Gastroesophageal sphincter (tissue), 4 donors: ENCODE results near the gene ZNF580. TPM values are rescaled to one million over a fixed set of nuclear protein-coding genes. Genes with fewer than 3 reads are reported as not detected.

Experiments
- ATAC-seq: fragments of 150-250 bp; one replicate; pipeline ENCODE4 v1.9.1; 2016; ENCODE audit warnings: mild to moderate bottlenecking, moderate library complexity
- H3K27ac ChIP-seq, 4 donors: fragments of 200-600 bp; sonication (generic) in 3 of 4; 1 replicate in 3 of 4; 2 replicates in 1 of 4; pipeline ENCODE4 v1.5.1; 2016 to 2019
- H3K27me3 ChIP-seq: fragments of 200-600 bp; sonication (generic); one replicate; pipeline ENCODE4 v1.5.1; 2019
- H3K36me3 ChIP-seq, 2 donors: fragments of 200-600 bp; sonication (generic); one replicate each; pipeline ENCODE4 v1.5.1; 2019; ENCODE audit warnings: control low read depth in 1 of 2
- H3K4me1 ChIP-seq, 3 donors: fragments of 200-600 bp; sonication (generic); 1 replicate in 2 of 3; 2 replicates in 1 of 3; pipeline ENCODE4 v1.5.1; 2016 to 2019; ENCODE audit warnings: control low read depth in 2 of 3
- H3K4me3 ChIP-seq, 2 donors: fragments of 200-600 bp; sonication (generic); one replicate each; pipeline ENCODE4 v1.5.1; 2019; ENCODE audit warnings: mild to moderate bottlenecking in 1 of 2, moderate library complexity in 1 of 2
- H3K9me3 ChIP-seq, 3 donors: fragments of 200-600 bp; sonication (generic); one replicate each; pipeline ENCODE4 v1.5.1; 2017 to 2019; ENCODE audit warnings: control low read depth in 2 of 3
- EP300 ChIP-seq: sonication (generic); formaldehyde crosslinking; IDR thresholded peaks from one replicate; pipeline ENCODE4 v1.6.1; 2017; ENCODE audit warnings: antibody characterized with exemption, mild to moderate bottlenecking
- POLR2A ChIP-seq, 2 donors: fragments of 450-650 bp; IDR thresholded peaks; one replicate each; pipeline ENCODE4 v1.6.1; 2017; ENCODE audit warnings: antibody characterized with exemption in 2 of 2, mild to moderate bottlenecking in 2 of 2, moderate library complexity in 1 of 2
- POLR2AphosphoS5 ChIP-seq: sonication (generic); formaldehyde crosslinking; IDR thresholded peaks from one replicate; pipeline ENCODE4 v1.6.1; 2017; ENCODE audit warnings: antibody characterized with exemption
- WGBS, 2 donors: methylation state at CpG; one replicate each; pipeline ENCODE4 v1.1.5; 2018; ENCODE audit warnings: low coverage in 1 of 2; 5-methylcytosine and 5-hydroxymethylcytosine counted together
- total RNA-seq, 4 donors: library from RNA; depleted of rRNA; stranded (reverse); fragments of >200 nt; gene quantifications; one replicate each; pipeline ENCODE4 v1.1.0, GENCODE V29; 2016
- TF ChIP-seq, protein P1 (sequence below), 4 experiments: fragments of 200-600 bp in 2 of 4; fragments of 450-650 bp in 2 of 4; sonication (generic) in 1 of 4; IDR thresholded peaks; one replicate each; pipeline ENCODE4 v1.5.1; 2017 to 2019; ENCODE audit warnings: antibody characterized with exemption in 4 of 4, mild to moderate bottlenecking in 2 of 4, moderate library complexity in 2 of 4

Gene ZNF580
- total RNA-seq, 4 donors from 2014 or later, result 28.9 to 44.1 (median 35.2) TPM

DNA sequence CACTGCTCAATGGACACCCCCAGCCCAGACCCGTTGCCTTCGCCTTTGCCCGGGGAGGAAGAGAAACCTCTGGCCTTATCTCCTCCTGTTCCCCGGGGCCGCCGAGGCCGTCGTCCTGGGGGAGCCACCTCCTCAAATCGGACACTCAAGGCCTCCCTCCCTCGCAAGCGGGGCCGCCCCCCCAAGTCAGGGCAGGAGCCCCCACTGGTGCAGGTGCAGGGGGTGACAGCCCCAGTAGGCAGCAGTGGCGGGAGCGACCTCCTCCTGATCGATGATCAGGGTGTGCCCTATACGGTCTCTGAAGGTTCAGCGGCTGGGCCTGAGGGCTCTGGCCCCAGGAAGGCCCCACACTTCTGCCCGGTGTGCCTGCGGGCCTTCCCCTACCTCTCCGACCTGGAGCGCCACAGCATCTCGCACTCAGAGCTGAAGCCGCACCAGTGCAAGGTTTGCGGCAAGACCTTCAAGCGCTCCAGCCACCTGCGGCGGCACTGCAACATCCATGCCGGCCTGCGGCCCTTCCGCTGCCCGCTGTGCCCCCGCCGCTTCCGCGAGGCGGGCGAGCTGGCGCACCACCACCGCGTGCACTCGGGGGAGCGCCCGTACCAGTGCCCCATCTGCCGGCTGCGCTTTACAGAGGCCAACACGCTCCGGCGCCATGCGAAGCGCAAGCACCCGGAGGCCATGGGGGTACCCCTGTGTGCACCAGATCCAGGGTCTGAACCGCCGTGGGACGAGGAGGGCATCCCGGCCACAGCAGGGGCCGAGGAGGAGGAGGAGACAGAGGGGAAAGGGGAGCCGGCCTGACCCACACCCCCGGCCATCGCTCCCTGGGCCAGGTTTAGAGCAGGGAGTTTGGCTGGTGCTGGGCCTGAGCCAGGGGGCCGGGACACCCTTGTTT is 38.4 kb upstream of the ZNF580 start:
- TF ChIP-seq POLR2AphosphoS5 (no peak), POLR2A (IDR thresholded peaks at IDR 0.05) (no peak), EP300 (no peak)
- TF ChIP-seq, protein P1, sequence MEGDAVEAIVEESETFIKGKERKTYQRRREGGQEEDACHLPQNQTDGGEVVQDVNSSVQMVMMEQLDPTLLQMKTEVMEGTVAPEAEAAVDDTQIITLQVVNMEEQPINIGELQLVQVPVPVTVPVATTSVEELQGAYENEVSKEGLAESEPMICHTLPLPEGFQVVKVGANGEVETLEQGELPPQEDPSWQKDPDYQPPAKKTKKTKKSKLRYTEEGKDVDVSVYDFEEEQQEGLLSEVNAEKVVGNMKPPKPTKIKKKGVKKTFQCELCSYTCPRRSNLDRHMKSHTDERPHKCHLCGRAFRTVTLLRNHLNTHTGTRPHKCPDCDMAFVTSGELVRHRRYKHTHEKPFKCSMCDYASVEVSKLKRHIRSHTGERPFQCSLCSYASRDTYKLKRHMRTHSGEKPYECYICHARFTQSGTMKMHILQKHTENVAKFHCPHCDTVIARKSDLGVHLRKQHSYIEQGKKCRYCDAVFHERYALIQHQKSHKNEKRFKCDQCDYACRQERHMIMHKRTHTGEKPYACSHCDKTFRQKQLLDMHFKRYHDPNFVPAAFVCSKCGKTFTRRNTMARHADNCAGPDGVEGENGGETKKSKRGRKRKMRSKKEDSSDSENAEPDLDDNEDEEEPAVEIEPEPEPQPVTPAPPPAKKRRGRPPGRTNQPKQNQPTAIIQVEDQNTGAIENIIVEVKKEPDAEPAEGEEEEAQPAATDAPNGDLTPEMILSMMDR (IDR thresholded peaks at IDR 0.05), result no peak
- 80% methylated on average over 1 of the region's 60 CpGs; no CpG with 5 or more reads in 1 of the 2 donors for WGBS, 2 donors
- peaks cover 0 to 14% of the 10 kb centered on the region in 2 donors for H3K36me3 ChIP-seq
- H3K4me1 ChIP-seq, result peaks cover 0 to 51% (median 21%) of the 10 kb centered on the region in 3 donors
- H3K4me3 ChIP-seq, result no peak overlapping the region
- H3K27ac ChIP-seq, result no peak overlapping the region
- H3K27me3 ChIP-seq, result no peaks in the 10 kb centered on the region
- H3K9me3 ChIP-seq, result no peaks in the 10 kb centered on the region
- ATAC-seq, result no peak

DNA sequence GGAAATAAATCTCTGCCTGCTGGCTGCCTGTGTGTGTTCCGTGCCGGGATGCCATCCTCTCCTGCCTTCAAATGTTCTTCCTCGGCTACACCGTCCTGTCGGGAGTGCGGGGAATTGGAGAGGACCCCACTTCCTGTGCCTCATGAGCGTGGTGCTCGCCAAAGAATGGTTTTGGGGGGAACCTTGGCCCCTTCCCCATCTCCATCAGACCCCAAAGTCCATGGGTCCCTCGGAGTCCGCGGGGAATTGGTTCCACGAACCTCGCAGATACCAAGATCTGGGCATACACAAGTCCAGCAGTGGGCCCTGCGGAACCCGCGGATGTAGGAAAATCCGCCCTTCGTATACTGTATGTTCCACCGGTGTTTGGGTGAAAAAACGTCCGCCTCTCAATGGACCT is 37.7 kb upstream of the ZNF580 start:
- Histone ChIP-seq H3K36me3 (peaks cover 0 to 10% of the 10 kb centered on the region in 2 donors), H3K4me1 (peaks cover 0 to 58% (median 21%) of the 10 kb centered on the region in 3 donors), H3K27ac (no peak overlapping the region), H3K4me3 (no peak overlapping the region), H3K27me3 (no peaks in the 10 kb centered on the region), H3K9me3 (no peaks in the 10 kb centered on the region)
- ATAC-seq, result no peak
- TF ChIP-seq EP300 (no peak), POLR2AphosphoS5 (no peak)
- 84 to 88% methylated on average over 14 to 20 of the region's 21 CpGs for WGBS, 2 donors

DNA sequence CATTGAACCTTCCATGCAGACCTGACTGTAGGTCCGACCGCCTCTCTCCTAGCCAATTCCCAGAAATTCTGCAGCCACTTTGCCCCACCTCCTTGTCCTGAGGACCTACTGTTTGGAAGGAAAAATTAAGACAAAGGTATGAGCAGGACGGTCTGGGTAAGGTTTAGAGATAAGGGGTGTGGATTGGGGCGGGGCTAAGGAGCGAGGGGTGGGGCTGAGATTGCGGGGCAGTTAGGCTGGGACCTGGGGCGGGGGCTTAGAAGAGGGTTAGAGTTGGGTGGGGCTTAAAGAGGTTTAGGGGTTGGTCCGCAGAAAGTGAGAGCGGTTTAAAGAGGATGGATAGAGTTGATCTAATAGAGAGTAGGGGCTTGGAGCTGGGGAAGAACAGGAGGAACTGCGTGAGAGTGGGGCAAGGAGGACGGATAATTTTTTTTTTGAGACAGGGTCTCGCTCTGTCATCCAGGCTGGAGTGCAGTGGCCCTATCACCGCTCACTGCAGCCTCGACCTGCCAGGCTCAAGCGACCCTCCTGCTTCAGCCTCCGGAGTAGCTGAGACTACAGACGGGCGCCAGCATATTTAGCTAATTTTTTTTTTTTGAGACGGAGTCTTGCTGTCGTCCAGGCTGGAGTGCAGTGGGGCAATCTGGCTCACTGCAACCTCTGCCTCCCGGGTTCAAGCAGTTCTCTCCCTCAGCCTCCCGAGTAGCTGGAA is 37.1 kb upstream of the ZNF580 start:
- TF ChIP-seq POLR2AphosphoS5, result no peak
- TF ChIP-seq POLR2A (IDR thresholded peaks at IDR 0.05), result no peak
- TF ChIP-seq, protein P1 (IDR thresholded peaks at IDR 0.05), result no peak
- no peak for TF ChIP-seq EP300
- WGBS, 2 donors, result 66 to 74% methylated on average over 16 to 20 of the region's 22 CpGs
- peak overlapping the region in 3 of 4 donors; percentile 94 to 97 (median 96) for H3K27ac ChIP-seq
- H3K27me3 ChIP-seq, result no peaks in the 10 kb centered on the region
- H3K4me3 ChIP-seq, result no peak overlapping the region
- peaks cover 0 to 53% (median 21%) of the 10 kb centered on the region in 3 donors for H3K4me1 ChIP-seq
- H3K36me3 ChIP-seq, result peaks cover 0 to 11% of the 10 kb centered on the region in 2 donors
- H3K9me3 ChIP-seq, result no peaks in the 10 kb centered on the region
- ATAC-seq, result no peak

DNA sequence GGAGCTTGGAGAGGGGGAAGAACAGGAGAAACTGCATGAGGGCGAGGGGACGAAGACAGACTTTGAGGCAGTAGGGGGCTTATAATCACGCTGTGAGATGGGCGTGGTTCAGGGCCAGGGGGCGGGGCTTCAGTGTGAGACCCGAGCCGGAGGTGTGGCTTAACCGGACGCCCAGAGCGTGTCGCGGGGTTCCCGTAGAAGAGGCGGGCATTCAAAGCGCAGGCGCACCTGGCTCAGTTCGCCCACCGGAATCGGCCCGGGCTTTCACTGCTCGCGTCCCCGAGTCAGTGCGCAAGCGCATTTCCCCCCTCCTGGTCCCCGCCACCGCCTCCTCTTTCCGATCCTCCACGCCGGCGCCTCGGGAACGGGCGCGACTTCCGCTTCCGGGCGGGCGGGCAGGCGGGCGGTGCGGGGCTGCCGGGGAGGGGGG is 35.6 kb upstream of the ZNF580 start:
- H3K4me1 ChIP-seq, result peaks cover 0 to 52% (median 21%) of the 10 kb centered on the region in 3 donors

More for the DNA sequence above, 35.6 kb upstream of the ZNF580 start:
- Histone ChIP-seq H3K36me3 (peaks cover 0 to 26% of the 10 kb centered on the region in 2 donors), H3K27me3 (no peaks in the 10 kb centered on the region), H3K4me3 (peak overlapping the region; percentile 81 to 84), H3K27ac (peak overlapping the region; percentile 79 to 97 (median 95)), H3K9me3 (no peaks in the 10 kb centered on the region)
- TF ChIP-seq, protein P1 (IDR thresholded peaks at IDR 0.05), result no peak
- TF ChIP-seq POLR2AphosphoS5, result peak; percentile 41
- no peak for TF ChIP-seq POLR2A (IDR thresholded peaks at IDR 0.05)
- peak; percentile 90 for ATAC-seq
- 0 to 1% methylated on average over 4 to 7 of the region's 43 CpGs for WGBS, 2 donors
